Esophagus muscularis mucosa (tissue), 4 donors: ENCODE measurements around the gene F7.
"Not testable (repeated sequence)": the region's sequence is repeated elsewhere in the genome, so short reads cannot be mapped to it uniquely, and the experiment has no call there.

Experiments
- EP300 ChIP-seq: sonication (generic); formaldehyde crosslinking; IDR thresholded peaks from one replicate; pipeline ENCODE4 v1.6.1; 2017; ENCODE audit warnings: antibody characterized with exemption
- POLR2A ChIP-seq: fragments of 450-650 bp; IDR thresholded peaks from one replicate; pipeline ENCODE4 v1.6.1; 2017; ENCODE audit warnings: antibody characterized with exemption, moderate library complexity, mild to moderate bottlenecking, low read depth
- POLR2AphosphoS5 ChIP-seq, 2 donors: sonication (generic); formaldehyde crosslinking; IDR thresholded peaks; one replicate each; pipeline ENCODE4 v1.6.1; 2017; ENCODE audit warnings: antibody characterized with exemption in 2 of 2
- TF ChIP-seq, protein P1 (sequence below), 3 experiments: fragments of 200-600 bp in 2 of 3; fragments of 450-650 bp in 1 of 3; sonication (generic) in 2 of 3; IDR thresholded peaks; one replicate each; pipeline ENCODE4 v1.5.1; 2017 to 2019; ENCODE audit warnings: antibody characterized with exemption in 3 of 3, mild to moderate bottlenecking in 2 of 3, moderate library complexity in 1 of 3

DNA sequence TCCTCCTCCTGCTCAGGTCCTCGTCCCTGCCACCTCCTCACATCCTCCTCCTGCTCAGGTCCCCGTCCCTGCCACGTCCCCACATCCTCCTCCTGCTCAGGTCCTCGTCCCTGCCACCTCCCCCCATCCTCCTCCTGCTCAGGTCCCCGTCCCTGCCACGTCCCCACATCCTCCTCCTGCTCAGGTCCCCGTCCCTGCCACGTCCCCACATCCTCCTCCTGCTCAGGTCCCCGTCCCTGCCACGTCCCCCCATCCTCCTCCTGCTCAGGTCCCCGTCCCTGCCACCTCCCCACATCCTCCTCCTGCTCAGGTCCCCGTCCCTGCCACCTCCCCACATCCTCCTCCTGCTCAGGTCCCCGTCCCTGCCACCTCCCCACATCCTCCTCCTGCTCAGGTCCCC lies 56.4 kb downstream of the F7 start:
- TF ChIP-seq, protein P1, sequence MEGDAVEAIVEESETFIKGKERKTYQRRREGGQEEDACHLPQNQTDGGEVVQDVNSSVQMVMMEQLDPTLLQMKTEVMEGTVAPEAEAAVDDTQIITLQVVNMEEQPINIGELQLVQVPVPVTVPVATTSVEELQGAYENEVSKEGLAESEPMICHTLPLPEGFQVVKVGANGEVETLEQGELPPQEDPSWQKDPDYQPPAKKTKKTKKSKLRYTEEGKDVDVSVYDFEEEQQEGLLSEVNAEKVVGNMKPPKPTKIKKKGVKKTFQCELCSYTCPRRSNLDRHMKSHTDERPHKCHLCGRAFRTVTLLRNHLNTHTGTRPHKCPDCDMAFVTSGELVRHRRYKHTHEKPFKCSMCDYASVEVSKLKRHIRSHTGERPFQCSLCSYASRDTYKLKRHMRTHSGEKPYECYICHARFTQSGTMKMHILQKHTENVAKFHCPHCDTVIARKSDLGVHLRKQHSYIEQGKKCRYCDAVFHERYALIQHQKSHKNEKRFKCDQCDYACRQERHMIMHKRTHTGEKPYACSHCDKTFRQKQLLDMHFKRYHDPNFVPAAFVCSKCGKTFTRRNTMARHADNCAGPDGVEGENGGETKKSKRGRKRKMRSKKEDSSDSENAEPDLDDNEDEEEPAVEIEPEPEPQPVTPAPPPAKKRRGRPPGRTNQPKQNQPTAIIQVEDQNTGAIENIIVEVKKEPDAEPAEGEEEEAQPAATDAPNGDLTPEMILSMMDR (IDR thresholded peaks at IDR 0.05), result not testable (repeated sequence)
- not testable (repeated sequence) for TF ChIP-seq POLR2A; POLR2AphosphoS5 (IDR thresholded peaks at IDR 0.05); EP300
